ENCODE data around the gene CTNNA1.

DNA sequence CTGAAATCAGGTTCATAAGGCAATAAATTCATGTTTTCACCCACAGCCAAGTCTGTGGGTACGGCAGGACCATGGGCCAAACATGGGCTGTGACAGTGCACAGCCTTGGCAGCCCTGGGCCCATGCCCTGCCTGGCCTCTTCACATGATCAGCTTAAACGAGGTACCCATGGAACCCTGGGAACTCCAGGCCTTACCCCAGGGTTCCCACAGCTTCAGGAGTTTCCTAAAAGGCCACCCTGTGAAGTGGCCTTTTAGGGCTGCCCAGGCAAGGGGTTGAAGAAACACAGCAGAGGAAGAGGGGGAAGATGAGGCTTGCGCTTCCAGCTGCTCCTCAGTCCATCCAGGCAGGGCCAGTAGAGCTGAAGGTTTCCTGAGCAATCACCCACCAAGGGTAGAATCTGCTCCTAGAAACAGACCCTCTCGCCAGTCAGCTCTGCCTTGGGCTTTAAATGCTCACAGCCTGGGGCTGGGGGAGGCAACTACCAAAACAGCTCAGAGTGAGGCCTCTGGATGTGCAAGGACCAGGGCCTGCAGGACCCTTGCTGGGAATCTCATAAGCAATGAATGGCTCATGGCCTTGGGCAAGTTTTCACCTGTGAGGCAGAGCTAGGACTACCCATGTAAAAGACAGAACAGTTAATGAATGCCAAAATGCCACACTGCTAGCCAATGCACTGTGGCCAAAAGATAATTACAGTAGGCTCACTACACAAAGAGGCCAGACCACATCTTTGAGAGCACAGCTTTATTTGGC is 201.2 kb downstream of the CTNNA1 start:
- TF ChIP-seq, protein P1, sequence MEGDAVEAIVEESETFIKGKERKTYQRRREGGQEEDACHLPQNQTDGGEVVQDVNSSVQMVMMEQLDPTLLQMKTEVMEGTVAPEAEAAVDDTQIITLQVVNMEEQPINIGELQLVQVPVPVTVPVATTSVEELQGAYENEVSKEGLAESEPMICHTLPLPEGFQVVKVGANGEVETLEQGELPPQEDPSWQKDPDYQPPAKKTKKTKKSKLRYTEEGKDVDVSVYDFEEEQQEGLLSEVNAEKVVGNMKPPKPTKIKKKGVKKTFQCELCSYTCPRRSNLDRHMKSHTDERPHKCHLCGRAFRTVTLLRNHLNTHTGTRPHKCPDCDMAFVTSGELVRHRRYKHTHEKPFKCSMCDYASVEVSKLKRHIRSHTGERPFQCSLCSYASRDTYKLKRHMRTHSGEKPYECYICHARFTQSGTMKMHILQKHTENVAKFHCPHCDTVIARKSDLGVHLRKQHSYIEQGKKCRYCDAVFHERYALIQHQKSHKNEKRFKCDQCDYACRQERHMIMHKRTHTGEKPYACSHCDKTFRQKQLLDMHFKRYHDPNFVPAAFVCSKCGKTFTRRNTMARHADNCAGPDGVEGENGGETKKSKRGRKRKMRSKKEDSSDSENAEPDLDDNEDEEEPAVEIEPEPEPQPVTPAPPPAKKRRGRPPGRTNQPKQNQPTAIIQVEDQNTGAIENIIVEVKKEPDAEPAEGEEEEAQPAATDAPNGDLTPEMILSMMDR (IDR thresholded peaks at IDR 0.05; ENCODE audit: insufficient read depth, low read depth, low read length): no peak
- no peak for TF ChIP-seq EZH2 (IDR thresholded peaks at IDR 0.05; ENCODE audit: insufficient read depth, low read length)

Data from astrocyte (in vitro differentiated cells and primary cell).